ENCODE measurements around the gene MACF1.

DNA sequence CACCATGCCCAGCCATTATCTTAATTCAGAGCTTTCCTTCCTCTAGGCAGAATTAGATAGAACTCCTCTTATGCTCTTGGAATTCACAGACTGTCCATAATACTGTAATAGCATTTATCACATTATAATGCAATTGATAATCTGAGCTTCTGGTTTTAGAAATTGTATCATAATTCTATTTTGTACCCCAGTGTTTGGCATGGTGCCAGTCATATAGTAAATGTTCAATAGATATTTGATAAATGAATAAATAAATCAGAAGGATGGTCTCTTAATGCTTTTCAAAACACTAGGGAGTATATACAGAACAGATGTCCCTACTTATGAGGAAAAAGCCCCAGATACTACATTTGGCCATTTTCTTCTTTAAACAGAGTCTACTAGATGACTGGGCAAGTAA is 167.6 kb downstream of the MACF1 start:
- TF ChIP-seq, protein P1, sequence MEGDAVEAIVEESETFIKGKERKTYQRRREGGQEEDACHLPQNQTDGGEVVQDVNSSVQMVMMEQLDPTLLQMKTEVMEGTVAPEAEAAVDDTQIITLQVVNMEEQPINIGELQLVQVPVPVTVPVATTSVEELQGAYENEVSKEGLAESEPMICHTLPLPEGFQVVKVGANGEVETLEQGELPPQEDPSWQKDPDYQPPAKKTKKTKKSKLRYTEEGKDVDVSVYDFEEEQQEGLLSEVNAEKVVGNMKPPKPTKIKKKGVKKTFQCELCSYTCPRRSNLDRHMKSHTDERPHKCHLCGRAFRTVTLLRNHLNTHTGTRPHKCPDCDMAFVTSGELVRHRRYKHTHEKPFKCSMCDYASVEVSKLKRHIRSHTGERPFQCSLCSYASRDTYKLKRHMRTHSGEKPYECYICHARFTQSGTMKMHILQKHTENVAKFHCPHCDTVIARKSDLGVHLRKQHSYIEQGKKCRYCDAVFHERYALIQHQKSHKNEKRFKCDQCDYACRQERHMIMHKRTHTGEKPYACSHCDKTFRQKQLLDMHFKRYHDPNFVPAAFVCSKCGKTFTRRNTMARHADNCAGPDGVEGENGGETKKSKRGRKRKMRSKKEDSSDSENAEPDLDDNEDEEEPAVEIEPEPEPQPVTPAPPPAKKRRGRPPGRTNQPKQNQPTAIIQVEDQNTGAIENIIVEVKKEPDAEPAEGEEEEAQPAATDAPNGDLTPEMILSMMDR (IDR thresholded peaks at IDR 0.05 in 4 of 5, conservative IDR thresholded peaks at IDR 0.05 in 1 of 5), result no peak
- TF ChIP-seq POLR2A (IDR thresholded peaks at IDR 0.05), result no peak

Data from gastrocnemius medialis (tissue), 4 donors.